Brain pericyte (primary cell): ENCODE data around the gene CDH24.

Experiments used
- DNase-seq: peaks from one replicate; pipeline ENCODE4 v3.0.0-alpha.2; 2012; ENCODE audit warnings: low read depth, low spot score

The CDH24 gene

GRCh38 chr14:23089498-23090253 is 32.4 kb upstream of the CDH24 start:
- DNase-seq, result no peak

GRCh38 chr14:23086565-23086964 is 29.2 kb upstream of the CDH24 start:
- no peak for DNase-seq

GRCh38 chr14:23085458-23085857 is 28.1 kb upstream of the CDH24 start:
- DNase-seq, result no peak

- DNase-seq, result no peak
Measured at GRCh38 chr14:23080474-23080873, 23.2 kb upstream of the CDH24 start.

GRCh38 chr14:23079716-23080115 is 22.4 kb upstream of the CDH24 start:
- no peak for DNase-seq

- peak; percentile 74 for DNase-seq
Measured at GRCh38 chr14:23078692-23079116, 21.4 kb upstream of the CDH24 start.

- DNase-seq, result no peak
Measured at GRCh38 chr14:23077962-23078361, 20.6 kb upstream of the CDH24 start.

GRCh38 chr14:23076785-23077408 is 19.6 kb upstream of the CDH24 start:
- DNase-seq, result no peak

GRCh38 chr14:23074906-23075305 is 17.6 kb upstream of the CDH24 start:
- DNase-seq, result no peak

GRCh38 chr14:23071921-23072539 is 14.7 kb upstream of the CDH24 start:
- no peak for DNase-seq

- peak; percentile 77 for DNase-seq
Measured at GRCh38 chr14:23071244-23071920, 14.1 kb upstream of the CDH24 start.

GRCh38 chr14:23070262-23071129 is 13.2 kb upstream of the CDH24 start:
- no peak for DNase-seq

- no peak for DNase-seq
Measured at GRCh38 chr14:23069413-23069806, 12.1 kb upstream of the CDH24 start.

- DNase-seq, result peak; percentile 85
Measured at GRCh38 chr14:23068789-23069412, 11.6 kb upstream of the CDH24 start.

- DNase-seq, result no peak
Measured at GRCh38 chr14:23067847-23068788, 10.8 kb upstream of the CDH24 start.

GRCh38 chr14:23066855-23067744 is 9.8 kb upstream of the CDH24 start:
- no peak for DNase-seq

GRCh38 chr14:23066368-23066767 is 9.0 kb upstream of the CDH24 start:
- DNase-seq, result no peak

- no peak for DNase-seq
Measured at GRCh38 chr14:23063601-23064000, 6.3 kb upstream of the CDH24 start.

- DNase-seq, result peak; percentile 86
Measured at GRCh38 chr14:23062002-23062401, 4.7 kb upstream of the CDH24 start.
